Adrenal gland (tissue), 12 donors: ENCODE results near the gene MUSTN1. TPM values are rescaled to one million over a fixed set of nuclear protein-coding genes. Genes with fewer than 3 reads are reported as not detected.

Experiments used
- DNase-seq, 7 donors: peaks; one replicate each; pipeline ENCODE4 v3.0.0-alpha.2; 2019 to 2020
- H3K27ac ChIP-seq, 5 donors: fragments of 200-600 bp; sonication (generic) in 4 of 5; 1 replicate in 3 of 5; 2 replicates in 2 of 5; pipeline versions ENCODE4 v1.5.1 to v1.8.0; 2016 to 2020; ENCODE audit warnings: mild to moderate bottlenecking in 1 of 5
- H3K27me3 ChIP-seq: fragments of 200-600 bp; 2 replicates; pipeline ENCODE4 v1.8.0; 2021
- H3K36me3 ChIP-seq, 2 donors: fragments of 200-600 bp; replicated peaks in 1 of 2; 1 replicate in 1 of 2; 2 replicates in 1 of 2; pipeline versions ENCODE4 v1.5.1 to v1.8.0; 2018 to 2022
- H3K4me1 ChIP-seq, 2 donors: fragments of 200-600 bp; replicated peaks in 1 of 2; 1 replicate in 1 of 2; 2 replicates in 1 of 2; pipeline versions ENCODE4 v1.5.1 to v1.8.0; 2018 to 2021
- H3K4me3 ChIP-seq, 4 donors: fragments of 200-600 bp; sonication (generic) in 3 of 4; one replicate each; pipeline ENCODE4 v1.5.1; 2016 to 2018
- H3K9me3 ChIP-seq, 3 donors: fragments of 200-600 bp; sonication (generic) in 1 of 3; replicated peaks in 1 of 3; 1 replicate in 2 of 3; 2 replicates in 1 of 3; pipeline versions ENCODE4 v1.5.1 to v1.8.0; 2016 to 2021
- CTCF ChIP-seq, 6 experiments: fragments of 450-650 bp in 4 of 6; fragments of 200-600 bp in 2 of 6; sonication (generic) in 1 of 6; IDR thresholded peaks; 1 replicate in 5 of 6; 2 replicates in 1 of 6; pipeline versions ENCODE4 v1.5.1 to v1.8.0; 2016 to 2021; ENCODE audit warnings: antibody characterized with exemption in 6 of 6, mild to moderate bottlenecking in 2 of 6, moderate library complexity in 1 of 6
- POLR2A ChIP-seq, 2 donors: fragments of 450-650 bp; IDR thresholded peaks; one replicate each; pipeline ENCODE4 v1.6.1; 2017; ENCODE audit warnings: antibody characterized with exemption in 2 of 2, mild to moderate bottlenecking in 2 of 2, moderate library complexity in 1 of 2
- WGBS, 4 donors: extraction: QIAGEN DNeasy Blood & Tissue Kit in 2 of 4; methylation state at CpG; one replicate each; pipeline versions ENCODE4 v1.1.5 to v1.1.7; 2013 to 2017; 5-methylcytosine and 5-hydroxymethylcytosine counted together
- intact Hi-C, 2 donors: fragments of 100-400 bp; cut with DNase I; formaldehyde crosslinking; loops; one replicate each; pipeline versions ENCODE4 v1.14.1 to v1.15.0; 2022 to 2023
- polyA plus RNA-seq, 3 donors: library from polyadenylated mRNA; stranded (reverse); fragments of 200-250 nt in 2 of 3; fragments of 350-450 nt in 1 of 3; fragmentation: Illumina TruSeq in 1 of 3; extraction: RNeasy Lipid Tissue Mini Kit (QIAGEN cat#74804) in 1 of 3; gene quantifications; one replicate each; pipeline ENCODE4 v1.2.3, GENCODE V29; 2013 to 2014
- total RNA-seq, 9 donors: library from RNA; depleted of rRNA in 4 of 9; stranded (reverse); fragments of >200 nt in 4 of 9; fragments of 120-200 nt in 1 of 9; fragmentation: NEBNext Ultra II Directional in 1 of 9; extraction: Animal tissue kit (Norgen Biotek cat#: 25700) in 1 of 9; gene quantifications; one replicate each; pipeline versions ENCODE4 v1.1.0 to v1.2.4, GENCODE V29; 2013 to 2023
- donor health status: healthy with polysubstance abuse.
- donor health status: Bipolar disorder and iron deficiency.
- donor health status: DM: yes; HTN: yes; CAD: no.
- donor health status: DM: no; HTN: no; CAD: no.
- donor health status: DM: no; HTN: no; CAD: no.
- donor health status: DM: yes; HTN: yes; CAD: no.

The MUSTN1 gene
- total and polyA plus RNA-seq, 12 donors: 0.50 to 128 (median 2.2) TPM; not detected in 4

- no peak for DNase-seq
- 92 to 97% (median 94%) methylated on average over 5 of the region's 5 CpGs for WGBS, 4 donors
- Histone ChIP-seq H3K9me3 (no peaks in the 10 kb centered on the region), H3K27me3 (no peaks in the 10 kb centered on the region), H3K27ac (no peak overlapping the region), H3K36me3 (no peaks in the 10 kb centered on the region), H3K4me3 (no peak overlapping the region), H3K4me1 (peaks cover 3 to 6% of the 10 kb centered on the region in 2 donors)
- intact Hi-C loops: no loop called here
- no peak for TF ChIP-seq CTCF (IDR thresholded peaks at IDR 0.05)
- no peak for TF ChIP-seq POLR2A (IDR thresholded peaks at IDR 0.05)
These were observed 45.2 kb upstream of the MUSTN1 start for GRCh38 chr3:52880047-52880446.

GRCh38 chr3:52879581-52879980 is 44.8 kb upstream of the MUSTN1 start:
- whole genome bisulfite sequencing, 4 donors: 91 to 100% (median 94%) methylated on average over 3 to 4 of the region's 4 CpGs
- H3K4me3 ChIP-seq: no peak overlapping the region
- H3K36me3 ChIP-seq: no peaks in the 10 kb centered on the region
- H3K9me3 ChIP-seq: no peaks in the 10 kb centered on the region
- intact Hi-C loops: no loop called here
- H3K27ac ChIP-seq: no peak overlapping the region
- H3K4me1 ChIP-seq: peaks cover 5 to 9% of the 10 kb centered on the region in 2 donors
- H3K27me3 ChIP-seq: no peaks in the 10 kb centered on the region
- TF ChIP-seq POLR2A (IDR thresholded peaks at IDR 0.05) (no peak), CTCF (IDR thresholded peaks at IDR 0.05) (no peak)
- no peak for DNase-seq

- intact Hi-C loops: no loop called here
- peaks cover 5 to 10% of the 10 kb centered on the region in 2 donors for H3K4me1 ChIP-seq
- 92 to 97% (median 93%) methylated on average over 4 of the region's 4 CpGs for WGBS, 4 donors
- H3K27me3 ChIP-seq: no peaks in the 10 kb centered on the region
- no peak overlapping the region for H3K4me3 ChIP-seq
- no peak for DNase-seq
- no peaks in the 10 kb centered on the region for H3K9me3 ChIP-seq
- TF ChIP-seq CTCF (IDR thresholded peaks at IDR 0.05) (no peak), POLR2A (IDR thresholded peaks at IDR 0.05) (no peak)
- no peak overlapping the region for H3K27ac ChIP-seq
- no peaks in the 10 kb centered on the region for H3K36me3 ChIP-seq
These were observed 44.3 kb upstream of the MUSTN1 start for GRCh38 chr3:52879090-52879489.

GRCh38 chr3:52877085-52877484 is 42.3 kb upstream of the MUSTN1 start:
- intact Hi-C loops: no loop called here
- H3K4me1 ChIP-seq: peaks cover 5 to 15% of the 10 kb centered on the region in 2 donors
- TF ChIP-seq CTCF (IDR thresholded peaks at IDR 0.05) (no peak), POLR2A (IDR thresholded peaks at IDR 0.05) (no peak)

More at GRCh38 chr3:52877085-52877484, 42.3 kb upstream of the MUSTN1 start:
- H3K27me3 ChIP-seq: no peaks in the 10 kb centered on the region
- H3K9me3 ChIP-seq: no peaks in the 10 kb centered on the region
- H3K27ac ChIP-seq: no peak overlapping the region
- WGBS, 4 donors: 79 to 98% (median 94%) methylated on average over 2 to 3 of the region's 3 CpGs
- DNase-seq: no peak
- no peak overlapping the region for H3K4me3 ChIP-seq
- H3K36me3 ChIP-seq: no peaks in the 10 kb centered on the region
